WTC11 (cell line): ENCODE data around the gene ALOX12. TPM values are rescaled to one million over a fixed set of nuclear protein-coding genes. Genes with fewer than 3 reads are reported as not detected.
A peak's percentile ranks its signal among the peaks of the same experiment; 100 is the strongest.

Experiments
- ATAC-seq: fragments of 200-7000 bp; cut with Tn5 transposase; 2 replicates; pipeline ENCODE4 v1.10.0; 2021; ENCODE audit warnings: mild to moderate bottlenecking, moderate library complexity
- CTCF ChIA-PET: fragments of 300-600 bp; sonication (Branson Sonifier 250); formaldehyde crosslinking; loops from one replicate; lab custom pipeline; 2021; ENCODE audit warnings: antibody characterized with exemption; lab: Charles Lee
- POLR2A ChIA-PET: fragments of 350-600 bp; sonication (Branson Sonifier 250); formaldehyde crosslinking; loops from one replicate; lab custom pipeline; 2021; ENCODE audit warnings: antibody characterized with exemption; lab: Charles Lee
- DNase-seq: peaks from one replicate; pipeline ENCODE4 v3.0.0; 2021; ENCODE audit warnings: low spot score
- H3K27ac Mint-ChIP-seq: 2 replicates; pipeline ENCODE4 v1.8.0; 2021; ENCODE audit warnings: mixed read lengths
- H3K27me3 Mint-ChIP-seq: 2 replicates; pipeline ENCODE4 v1.8.0; 2021; ENCODE audit warnings: low read depth, mild to moderate bottlenecking, moderate library complexity, mixed read lengths
- H3K36me3 Mint-ChIP-seq: 2 replicates; pipeline ENCODE4 v1.8.0; 2021; ENCODE audit warnings: mixed read lengths
- H3K4me1 Mint-ChIP-seq: 2 replicates; pipeline ENCODE4 v1.8.0; 2022; ENCODE audit warnings: mixed read lengths
- H3K4me3 Mint-ChIP-seq: 2 replicates; pipeline ENCODE4 v1.8.0; 2021; ENCODE audit warnings: mild to moderate bottlenecking, moderate library complexity, mixed read lengths
- H3K9me3 Mint-ChIP-seq: 2 replicates; pipeline ENCODE4 v1.8.0; 2021; ENCODE audit warnings: mixed read lengths
- ETV6 ChIP-seq: sonication (generic); formaldehyde crosslinking; IDR thresholded peaks from 2 replicates; pipeline ENCODE4 v1.8.1; 2022; ENCODE audit warnings: mild to moderate bottlenecking, missing genetic modification reagents
- JUN ChIP-seq: sonication (generic); formaldehyde crosslinking; IDR thresholded peaks from 2 replicates; pipeline ENCODE4 v1.8.0; 2023; ENCODE audit warnings: mild to moderate bottlenecking, missing genetic modification reagents
- NFYB ChIP-seq: sonication (generic); formaldehyde crosslinking; conservative IDR thresholded peaks from 2 replicates; pipeline ENCODE4 v1.8.0; 2022; ENCODE audit warnings: low read depth, missing genetic modification reagents
- TP53 ChIP-seq: sonication (generic); formaldehyde crosslinking; IDR thresholded peaks from 2 replicates; pipeline ENCODE4 v1.8.1; 2023; ENCODE audit warnings: mild to moderate bottlenecking, missing genetic modification reagents
- total RNA-seq: library from RNA; stranded (reverse); gene quantifications from 3 replicates; pipeline ENCODE4 v1.2.3, GENCODE V29; 2021
- TF ChIP-seq, protein P1 (sequence below): sonication (generic); formaldehyde crosslinking; IDR thresholded peaks from 2 replicates; pipeline ENCODE4 v1.8.1; 2023; ENCODE audit warnings: mild to moderate bottlenecking, missing genetic modification reagents, moderate library complexity
- TF ChIP-seq, protein P2 (sequence below): sonication (generic); formaldehyde crosslinking; IDR thresholded peaks from 2 replicates; pipeline ENCODE4 v1.8.1; 2022; ENCODE audit warnings: mild to moderate bottlenecking, missing genetic modification reagents, moderate library complexity, borderline replicate concordance
- TF ChIP-seq, protein P3 (sequence below): sonication (generic); formaldehyde crosslinking; IDR thresholded peaks from 2 replicates; pipeline ENCODE4 v1.8.0; 2022; ENCODE audit warnings: mild to moderate bottlenecking, missing genetic modification reagents
- TF ChIP-seq, protein P4 (sequence below): sonication (generic); formaldehyde crosslinking; IDR thresholded peaks from 2 replicates; pipeline ENCODE4 v1.8.0; 2022; ENCODE audit warnings: mild to moderate bottlenecking, missing genetic modification reagents
- TF ChIP-seq, protein P5 (sequence below): sonication (generic); formaldehyde crosslinking; IDR thresholded peaks from 2 replicates; pipeline ENCODE4 v1.8.1; 2023; ENCODE audit warnings: mild to moderate bottlenecking, missing genetic modification reagents
- TF ChIP-seq, protein P6 (sequence below): sonication (generic); formaldehyde crosslinking; IDR thresholded peaks from 2 replicates; pipeline ENCODE4 v1.8.1; 2022; ENCODE audit warnings: mild to moderate bottlenecking, moderate library complexity, missing genetic modification reagents
- TF ChIP-seq, protein P7 (sequence below): sonication (generic); formaldehyde crosslinking; IDR thresholded peaks from 2 replicates; pipeline ENCODE4 v1.8.0; 2022; ENCODE audit warnings: mild to moderate bottlenecking, missing genetic modification reagents
- TF ChIP-seq, protein P8 (sequence below): sonication (generic); formaldehyde crosslinking; IDR thresholded peaks from 2 replicates; pipeline ENCODE4 v1.8.0; 2023; ENCODE audit warnings: missing genetic modification reagents

Gene ALOX12
- total RNA-seq, 1 experiment from 2014 or later = 1.9 TPM

DNA sequence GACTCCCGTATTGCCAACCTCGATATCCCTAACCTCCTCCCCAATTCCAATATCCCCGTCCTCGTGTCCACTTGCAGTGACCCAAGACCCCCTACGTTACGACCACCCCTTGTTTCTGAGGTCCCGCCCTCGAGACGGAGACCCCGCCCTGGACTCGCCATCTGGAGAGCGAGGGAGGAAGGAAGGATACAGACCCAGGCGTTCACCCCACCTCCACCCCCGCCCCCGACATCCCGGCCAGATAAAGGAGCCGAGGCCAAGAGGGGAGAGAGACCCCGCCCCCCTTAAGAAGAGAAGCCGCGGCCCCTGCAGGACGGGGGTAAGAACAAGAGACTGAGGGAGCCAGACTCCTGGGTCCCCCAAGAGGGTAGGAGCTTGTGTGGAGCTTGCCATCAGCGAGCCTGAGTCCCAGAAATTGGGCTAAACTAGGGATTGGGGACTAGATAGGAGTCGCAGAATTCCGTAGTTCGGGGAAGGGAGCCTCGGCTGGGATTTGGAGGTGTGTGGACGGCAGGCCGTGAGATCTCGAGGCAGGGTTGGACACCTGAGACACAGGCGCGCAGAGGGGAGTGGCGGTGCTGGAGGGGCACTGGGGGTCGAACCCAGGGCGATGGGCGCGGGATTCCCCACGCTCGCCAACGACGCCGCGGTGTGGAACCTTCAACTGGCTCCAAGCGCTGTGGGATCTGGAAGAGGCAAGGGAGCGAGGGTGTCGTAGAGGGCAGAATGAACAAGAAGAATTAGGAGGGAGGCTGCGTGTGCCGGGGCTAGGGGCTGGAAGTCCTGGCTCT is 27.1 kb downstream of the ALOX12 start, which contains the start of gene BCL6B:
Gene BCL6B, plus strand, starts transcription at position 270 of the 791 bp plus-strand sequence. CDS start 622 bp downstream, outside the sequence.
- ATAC-seq = no peak; the same call in 1 of the 2 replicates
- POLR2A ChIA-PET = interaction anchor here (0.6 to 1.6 kb wide), 3 partner anchors 13 to 836 kb away, joined by 3 to 10 read pairs (median 4); partner anchors contain the start of gene SLC16A13

DNA sequence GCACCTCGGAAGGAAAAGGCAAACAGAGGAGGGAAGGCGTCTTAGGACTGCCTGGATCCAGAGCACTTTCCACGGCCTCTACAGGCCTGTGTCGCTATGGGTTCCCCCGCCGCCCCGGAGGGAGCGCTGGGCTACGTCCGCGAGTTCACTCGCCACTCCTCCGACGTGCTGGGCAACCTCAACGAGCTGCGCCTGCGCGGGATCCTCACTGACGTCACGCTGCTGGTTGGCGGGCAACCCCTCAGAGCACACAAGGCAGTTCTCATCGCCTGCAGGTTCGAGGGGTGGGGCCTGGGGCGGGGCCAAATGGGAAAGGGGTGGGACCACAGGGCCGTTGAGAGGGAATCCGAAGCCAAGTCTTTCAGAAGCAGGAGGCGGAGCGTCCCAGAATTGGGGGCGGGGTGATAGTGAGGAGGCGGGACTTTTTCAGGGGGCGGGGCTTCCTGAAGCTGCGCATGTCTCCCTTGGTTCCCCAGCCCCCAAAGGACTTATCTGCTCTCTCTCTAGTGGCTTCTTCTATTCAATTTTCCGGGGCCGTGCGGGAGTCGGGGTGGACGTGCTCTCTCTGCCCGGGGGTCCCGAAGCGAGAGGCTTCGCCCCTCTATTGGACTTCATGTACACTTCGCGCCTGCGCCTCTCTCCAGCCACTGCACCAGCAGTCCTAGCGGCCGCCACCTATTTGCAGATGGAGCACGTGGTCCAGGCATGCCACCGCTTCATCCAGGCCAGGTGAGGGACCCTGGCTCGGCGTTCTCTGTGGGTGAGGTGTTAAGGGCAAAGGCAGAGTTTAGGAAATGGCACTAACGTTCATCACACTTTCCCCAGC is 27.9 kb downstream of the ALOX12 start:
- H3K4me3 Mint-ChIP-seq = peak overlapping the region; percentile 91
- peaks cover 44% of the 10 kb centered on the region for H3K27me3 Mint-ChIP-seq
- H3K36me3 Mint-ChIP-seq = peaks cover 18% of the 10 kb centered on the region
- TF ChIP-seq, protein P1, sequence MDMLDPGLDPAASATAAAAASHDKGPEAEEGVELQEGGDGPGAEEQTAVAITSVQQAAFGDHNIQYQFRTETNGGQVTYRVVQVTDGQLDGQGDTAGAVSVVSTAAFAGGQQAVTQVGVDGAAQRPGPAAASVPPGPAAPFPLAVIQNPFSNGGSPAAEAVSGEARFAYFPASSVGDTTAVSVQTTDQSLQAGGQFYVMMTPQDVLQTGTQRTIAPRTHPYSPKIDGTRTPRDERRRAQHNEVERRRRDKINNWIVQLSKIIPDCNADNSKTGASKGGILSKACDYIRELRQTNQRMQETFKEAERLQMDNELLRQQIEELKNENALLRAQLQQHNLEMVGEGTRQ (CRISPR knock-in tag) = no peak
- TF ChIP-seq ETV6 (CRISPR knock-in tag) = 0 out of 2 replicates have a peak, but pooled peaks have one; percentile 15
- TF ChIP-seq, protein P2, sequence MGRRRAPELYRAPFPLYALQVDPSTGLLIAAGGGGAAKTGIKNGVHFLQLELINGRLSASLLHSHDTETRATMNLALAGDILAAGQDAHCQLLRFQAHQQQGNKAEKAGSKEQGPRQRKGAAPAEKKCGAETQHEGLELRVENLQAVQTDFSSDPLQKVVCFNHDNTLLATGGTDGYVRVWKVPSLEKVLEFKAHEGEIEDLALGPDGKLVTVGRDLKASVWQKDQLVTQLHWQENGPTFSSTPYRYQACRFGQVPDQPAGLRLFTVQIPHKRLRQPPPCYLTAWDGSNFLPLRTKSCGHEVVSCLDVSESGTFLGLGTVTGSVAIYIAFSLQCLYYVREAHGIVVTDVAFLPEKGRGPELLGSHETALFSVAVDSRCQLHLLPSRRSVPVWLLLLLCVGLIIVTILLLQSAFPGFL (CRISPR knock-in tag) = no peak
- TF ChIP-seq, protein P3, sequence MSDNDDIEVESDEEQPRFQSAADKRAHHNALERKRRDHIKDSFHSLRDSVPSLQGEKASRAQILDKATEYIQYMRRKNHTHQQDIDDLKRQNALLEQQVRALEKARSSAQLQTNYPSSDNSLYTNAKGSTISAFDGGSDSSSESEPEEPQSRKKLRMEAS (CRISPR knock-in tag) = peak; percentile 57
- TF ChIP-seq, protein P4, sequence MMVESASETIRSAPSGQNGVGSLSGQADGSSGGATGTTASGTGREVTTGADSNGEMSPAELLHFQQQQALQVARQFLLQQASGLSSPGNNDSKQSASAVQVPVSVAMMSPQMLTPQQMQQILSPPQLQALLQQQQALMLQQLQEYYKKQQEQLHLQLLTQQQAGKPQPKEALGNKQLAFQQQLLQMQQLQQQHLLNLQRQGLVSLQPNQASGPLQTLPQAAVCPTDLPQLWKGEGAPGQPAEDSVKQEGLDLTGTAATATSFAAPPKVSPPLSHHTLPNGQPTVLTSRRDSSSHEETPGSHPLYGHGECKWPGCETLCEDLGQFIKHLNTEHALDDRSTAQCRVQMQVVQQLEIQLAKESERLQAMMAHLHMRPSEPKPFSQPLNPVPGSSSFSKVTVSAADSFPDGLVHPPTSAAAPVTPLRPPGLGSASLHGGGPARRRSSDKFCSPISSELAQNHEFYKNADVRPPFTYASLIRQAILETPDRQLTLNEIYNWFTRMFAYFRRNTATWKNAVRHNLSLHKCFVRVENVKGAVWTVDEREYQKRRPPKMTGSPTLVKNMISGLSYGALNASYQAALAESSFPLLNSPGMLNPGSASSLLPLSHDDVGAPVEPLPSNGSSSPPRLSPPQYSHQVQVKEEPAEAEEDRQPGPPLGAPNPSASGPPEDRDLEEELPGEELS (CRISPR knock-in tag) = peak; percentile 54; the same call in 1 of the 2 replicates
- TF ChIP-seq, protein P5, sequence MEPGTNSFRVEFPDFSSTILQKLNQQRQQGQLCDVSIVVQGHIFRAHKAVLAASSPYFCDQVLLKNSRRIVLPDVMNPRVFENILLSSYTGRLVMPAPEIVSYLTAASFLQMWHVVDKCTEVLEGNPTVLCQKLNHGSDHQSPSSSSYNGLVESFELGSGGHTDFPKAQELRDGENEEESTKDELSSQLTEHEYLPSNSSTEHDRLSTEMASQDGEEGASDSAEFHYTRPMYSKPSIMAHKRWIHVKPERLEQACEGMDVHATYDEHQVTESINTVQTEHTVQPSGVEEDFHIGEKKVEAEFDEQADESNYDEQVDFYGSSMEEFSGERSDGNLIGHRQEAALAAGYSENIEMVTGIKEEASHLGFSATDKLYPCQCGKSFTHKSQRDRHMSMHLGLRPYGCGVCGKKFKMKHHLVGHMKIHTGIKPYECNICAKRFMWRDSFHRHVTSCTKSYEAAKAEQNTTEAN (CRISPR knock-in tag) = 0 out of 2 replicates have a peak, but pooled peaks have one; percentile 8
- TF ChIP-seq TP53 = no peak
- TF ChIP-seq, protein P6, sequence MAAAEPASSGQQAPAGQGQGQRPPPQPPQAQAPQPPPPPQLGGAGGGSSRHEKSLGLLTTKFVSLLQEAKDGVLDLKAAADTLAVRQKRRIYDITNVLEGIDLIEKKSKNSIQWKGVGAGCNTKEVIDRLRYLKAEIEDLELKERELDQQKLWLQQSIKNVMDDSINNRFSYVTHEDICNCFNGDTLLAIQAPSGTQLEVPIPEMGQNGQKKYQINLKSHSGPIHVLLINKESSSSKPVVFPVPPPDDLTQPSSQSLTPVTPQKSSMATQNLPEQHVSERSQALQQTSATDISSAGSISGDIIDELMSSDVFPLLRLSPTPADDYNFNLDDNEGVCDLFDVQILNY (CRISPR knock-in tag) = no peak
- TF ChIP-seq, protein P7, sequence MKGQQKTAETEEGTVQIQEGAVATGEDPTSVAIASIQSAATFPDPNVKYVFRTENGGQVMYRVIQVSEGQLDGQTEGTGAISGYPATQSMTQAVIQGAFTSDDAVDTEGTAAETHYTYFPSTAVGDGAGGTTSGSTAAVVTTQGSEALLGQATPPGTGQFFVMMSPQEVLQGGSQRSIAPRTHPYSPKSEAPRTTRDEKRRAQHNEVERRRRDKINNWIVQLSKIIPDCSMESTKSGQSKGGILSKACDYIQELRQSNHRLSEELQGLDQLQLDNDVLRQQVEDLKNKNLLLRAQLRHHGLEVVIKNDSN (CRISPR knock-in tag) = 0 out of 2 replicates have a peak, but pooled peaks have one; percentile 12
- TF ChIP-seq JUN (CRISPR knock-in tag) = 0 out of 2 replicates have a peak, but pooled peaks have one; percentile 36
- TF ChIP-seq, all 79 proteins: peak for 6
- Mint-ChIP-seq H3K4me1 (peaks cover 45% of the 10 kb centered on the region), H3K9me3 (no peaks in the 10 kb centered on the region), H3K27ac (peak overlapping the region; percentile 93)
- POLR2A ChIA-PET = interaction anchor here (0.6 to 1.5 kb wide), 3 partner anchors 12 to 316 kb away, joined by 3 to 10 read pairs (median 3); partner anchors contain the start of gene SLC16A13
- CTCF ChIA-PET = interaction anchor here (0.7 to 3.2 kb wide), 19 partner anchors 9 to 306 kb away, joined by 3 to 34 read pairs (median 4); partner anchors contain the start of genes NEURL4 and SLC16A13
- peak; percentile 100 for DNase-seq
- ATAC-seq = peak; percentile 81

More for the DNA sequence above, 27.1 kb downstream of the ALOX12 start, which contains the start of gene BCL6B:
- Mint-ChIP-seq H3K4me1 (peaks cover 50% of the 10 kb centered on the region), H3K27ac (peak within 1 kb of the TSS; percentile 93), H3K4me3 (peak within 1 kb of the TSS; percentile 91)
- TF ChIP-seq, protein P8, sequence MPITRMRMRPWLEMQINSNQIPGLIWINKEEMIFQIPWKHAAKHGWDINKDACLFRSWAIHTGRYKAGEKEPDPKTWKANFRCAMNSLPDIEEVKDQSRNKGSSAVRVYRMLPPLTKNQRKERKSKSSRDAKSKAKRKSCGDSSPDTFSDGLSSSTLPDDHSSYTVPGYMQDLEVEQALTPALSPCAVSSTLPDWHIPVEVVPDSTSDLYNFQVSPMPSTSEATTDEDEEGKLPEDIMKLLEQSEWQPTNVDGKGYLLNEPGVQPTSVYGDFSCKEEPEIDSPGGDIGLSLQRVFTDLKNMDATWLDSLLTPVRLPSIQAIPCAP (CRISPR knock-in tag) = 0 out of 2 replicates have a peak, but pooled peaks have one; percentile 36
- 0 out of 2 replicates have a peak, but pooled peaks have one; percentile 14 for TF ChIP-seq ETV6 (CRISPR knock-in tag)
- TF ChIP-seq, protein P3 (CRISPR knock-in tag) = 0 out of 2 replicates have a peak, but pooled peaks have one; percentile 2
- no peak for TF ChIP-seq NFYB
- TF ChIP-seq, all 79 proteins: peak for 3
- peaks cover 18% of the 10 kb centered on the region for H3K36me3 Mint-ChIP-seq
- CTCF ChIA-PET = interaction anchor here (0.7 to 3.2 kb wide), 30 partner anchors 8 to 321 kb away, joined by 3 to 34 read pairs (median 5); partner anchors contain the start of genes ALOX12, NEURL4 and SLC16A13
- peak; percentile 65 for DNase-seq
- H3K9me3 Mint-ChIP-seq = no peaks in the 10 kb centered on the region
- H3K27me3 Mint-ChIP-seq = peaks cover 44% of the 10 kb centered on the region
